Lung (tissue), 12 donors: ENCODE data around the gene MLEC. TPM values are rescaled to one million over a fixed set of nuclear protein-coding genes. Genes with fewer than 3 reads are reported as not detected.

ENCODE experiments used
- ATAC-seq: fragments of 200-7000 bp; cut with Tn5 transposase; one replicate; pipeline ENCODE4 v1.9.1; 2020; ENCODE audit warnings: moderate number of reproducible peaks; ENCODE audit not compliant: insufficient read depth, low FRiP score
- DNase-seq, 3 donors: peaks; one replicate each; pipeline ENCODE4 v3.0.0-alpha.2; 2013 to 2017
- H3K27ac ChIP-seq, 2 donors: one replicate each; pipeline ENCODE4 v1.5.1; 2013; ENCODE audit warnings: mild to moderate bottlenecking in 2 of 2, moderate library complexity in 2 of 2, control low read depth in 1 of 2, inconsistent platforms in 1 of 2, low read depth in 1 of 2, low read length in 1 of 2
- H3K27me3 ChIP-seq, 3 donors: one replicate each; pipeline ENCODE4 v1.5.1; 2013; ENCODE audit warnings: low read length in 2 of 3; ENCODE audit not compliant: control insufficient read depth in 3 of 3, insufficient read depth in 3 of 3
- H3K36me3 ChIP-seq, 4 donors: one replicate each; pipeline ENCODE4 v1.5.1; 2013; ENCODE audit warnings: low read length in 4 of 4, mild to moderate bottlenecking in 1 of 4, moderate library complexity in 1 of 4; ENCODE audit not compliant: control insufficient read depth in 4 of 4, insufficient read depth in 4 of 4
- H3K4me1 ChIP-seq, 5 donors: one replicate each; pipeline ENCODE4 v1.5.1; 2013; ENCODE audit warnings: low read length in 5 of 5, mild to moderate bottlenecking in 2 of 5, moderate library complexity in 1 of 5; ENCODE audit not compliant: control insufficient read depth in 5 of 5, insufficient read depth in 5 of 5
- H3K4me3 ChIP-seq: one replicate; pipeline ENCODE4 v1.5.1; 2013; ENCODE audit warnings: mild to moderate bottlenecking, control low read depth, moderate library complexity
- H3K9ac ChIP-seq, 2 donors: one replicate each; pipeline ENCODE4 v1.5.1; 2013; ENCODE audit warnings: low read length in 2 of 2, control low read depth in 1 of 2; ENCODE audit not compliant: insufficient read depth in 1 of 2
- H3K9me3 ChIP-seq, 4 donors: one replicate each; pipeline ENCODE4 v1.5.1; 2013; ENCODE audit warnings: low read length in 3 of 4, mild to moderate bottlenecking in 1 of 4, moderate library complexity in 1 of 4; ENCODE audit not compliant: control insufficient read depth in 4 of 4, insufficient read depth in 3 of 4
- WGBS, 2 donors: extraction: QIAGEN DNeasy Blood & Tissue Kit; methylation state at CpG; one replicate each; pipeline ENCODE4 v1.1.7; 2013; 5-methylcytosine and 5-hydroxymethylcytosine counted together
- polyA plus RNA-seq, 2 donors: library from polyadenylated mRNA; stranded (reverse); fragments of 200-250 nt; gene quantifications; one replicate each; pipeline ENCODE4 v1.2.1, GENCODE V29; 2013
- total RNA-seq, 2 donors: library from RNA; depleted of rRNA in 1 of 2; stranded (reverse); fragments of >200 nt in 1 of 2; gene quantifications; one replicate each; pipeline ENCODE4 v1.2.1, GENCODE V29; 2014 to 2021
- TF ChIP-seq, protein P1 (sequence below): IDR thresholded peaks from 2 replicates; pipeline ENCODE4 v1.5.1; 2012; ENCODE audit warnings: mild to moderate bottlenecking; ENCODE audit errors: control extremely low read depth, extremely low read depth
- donor health status: control.
- donor health status: control.
- donor health status: Bipolar disorder and iron deficiency.
- donor health status: healthy.
- donor health status: DM: yes; HTN: yes; CAD: no.

MLEC gene
- total and polyA plus RNA-seq, 4 donors: 34.1 to 161 (median 53.7) TPM

DNA sequence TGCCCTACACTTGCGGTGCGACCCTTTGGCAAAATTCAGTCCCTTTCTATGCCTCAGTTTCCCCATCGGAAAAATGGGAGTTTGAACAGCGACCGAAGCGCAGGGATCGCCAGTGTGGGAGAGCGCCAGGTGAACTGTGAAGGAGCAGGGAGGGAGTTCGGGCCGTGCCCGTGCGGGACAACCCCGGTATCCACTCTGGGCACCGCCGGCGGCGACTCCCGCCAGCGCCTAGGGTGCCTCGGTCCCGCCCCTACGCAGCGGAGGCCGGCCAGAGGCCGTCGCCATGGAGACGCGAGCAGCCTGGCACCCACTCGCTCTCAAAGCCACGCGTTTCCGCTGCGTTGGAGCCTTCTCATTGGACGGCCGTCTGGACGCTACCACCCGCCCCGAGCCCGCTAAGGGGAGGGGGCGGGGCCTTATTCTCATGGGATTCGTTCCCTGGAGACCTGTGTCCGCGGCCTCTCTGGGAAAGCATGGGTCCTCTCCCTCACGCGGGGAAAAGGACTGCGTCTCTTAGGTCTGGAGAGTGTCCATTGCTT lies 729 bp upstream of the MLEC start:
- peak; percentile 98 to 99 (median 99) for DNase-seq
- no peaks in the 10 kb centered on the region for H3K27me3 ChIP-seq
- peak overlapping the region; percentile 91 for H3K27ac ChIP-seq
- no peaks in the 10 kb centered on the region for H3K9me3 ChIP-seq
- TF ChIP-seq, protein P1, sequence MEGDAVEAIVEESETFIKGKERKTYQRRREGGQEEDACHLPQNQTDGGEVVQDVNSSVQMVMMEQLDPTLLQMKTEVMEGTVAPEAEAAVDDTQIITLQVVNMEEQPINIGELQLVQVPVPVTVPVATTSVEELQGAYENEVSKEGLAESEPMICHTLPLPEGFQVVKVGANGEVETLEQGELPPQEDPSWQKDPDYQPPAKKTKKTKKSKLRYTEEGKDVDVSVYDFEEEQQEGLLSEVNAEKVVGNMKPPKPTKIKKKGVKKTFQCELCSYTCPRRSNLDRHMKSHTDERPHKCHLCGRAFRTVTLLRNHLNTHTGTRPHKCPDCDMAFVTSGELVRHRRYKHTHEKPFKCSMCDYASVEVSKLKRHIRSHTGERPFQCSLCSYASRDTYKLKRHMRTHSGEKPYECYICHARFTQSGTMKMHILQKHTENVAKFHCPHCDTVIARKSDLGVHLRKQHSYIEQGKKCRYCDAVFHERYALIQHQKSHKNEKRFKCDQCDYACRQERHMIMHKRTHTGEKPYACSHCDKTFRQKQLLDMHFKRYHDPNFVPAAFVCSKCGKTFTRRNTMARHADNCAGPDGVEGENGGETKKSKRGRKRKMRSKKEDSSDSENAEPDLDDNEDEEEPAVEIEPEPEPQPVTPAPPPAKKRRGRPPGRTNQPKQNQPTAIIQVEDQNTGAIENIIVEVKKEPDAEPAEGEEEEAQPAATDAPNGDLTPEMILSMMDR: no peak
- WGBS, 2 donors: 0% methylated on average over 46 of the region's 46 CpGs
- ATAC-seq: peak; percentile 89
- H3K9ac ChIP-seq: peak overlapping the region in 1 of 2 donors; percentile 75
- peaks cover 7 to 37% (median 20%) of the 10 kb centered on the region in 5 donors for H3K4me1 ChIP-seq
- no peaks in the 10 kb centered on the region for H3K36me3 ChIP-seq
- peak overlapping the region; percentile 48 for H3K4me3 ChIP-seq

DNA sequence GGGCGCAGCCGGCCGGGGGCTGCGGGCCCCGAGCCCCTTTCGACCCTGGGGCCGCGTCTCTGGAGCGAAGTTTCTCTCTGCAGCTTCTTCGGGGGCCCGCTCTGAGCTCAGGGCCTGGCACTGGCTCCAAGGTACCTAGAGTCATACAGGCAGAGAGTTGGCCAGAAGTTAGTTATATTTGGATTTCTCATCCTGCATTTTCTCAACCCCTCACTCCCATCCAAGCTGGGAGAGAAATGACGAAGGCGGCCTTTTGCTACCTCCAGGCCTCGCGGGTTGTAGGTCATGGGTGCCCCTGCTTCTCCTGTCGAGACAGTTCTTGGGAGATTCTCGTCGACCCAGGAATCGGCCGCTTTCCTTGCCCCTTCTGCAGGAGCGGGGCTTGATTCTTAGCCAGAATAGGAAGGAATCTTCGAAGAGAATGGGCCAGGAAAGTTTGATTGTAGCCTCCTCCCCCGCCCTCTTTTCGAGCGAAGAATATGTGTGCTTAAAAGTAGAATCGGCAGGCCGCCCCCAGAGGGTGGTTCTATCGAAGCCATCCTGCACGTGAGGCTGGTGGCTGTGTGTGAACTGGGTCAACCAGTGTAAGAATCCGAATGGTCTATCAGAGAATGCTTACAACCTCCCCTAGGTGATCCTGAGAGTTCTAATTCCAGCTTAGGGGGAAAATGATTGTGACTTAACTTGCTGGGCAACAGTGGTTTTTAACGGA lies 785 bp downstream of the MLEC start:
- Histone ChIP-seq H3K27ac (peak overlapping the region; percentile 91 to 97), H3K4me1 (peaks cover 7 to 44% (median 27%) of the 10 kb centered on the region in 5 donors), H3K9me3 (no peaks in the 10 kb centered on the region), H3K4me3 (peak overlapping the region; percentile 89), H3K36me3 (no peaks in the 10 kb centered on the region), H3K9ac (peak overlapping the region; percentile 66 to 78), H3K27me3 (no peaks in the 10 kb centered on the region)
- 0 to 1% methylated on average over 31 of the region's 31 CpGs for WGBS, 2 donors
- TF ChIP-seq, protein P1: no peak
- ATAC-seq (no peak), DNase-seq (peak in 2 of 3 donors; percentile 36 to 42)

DNA sequence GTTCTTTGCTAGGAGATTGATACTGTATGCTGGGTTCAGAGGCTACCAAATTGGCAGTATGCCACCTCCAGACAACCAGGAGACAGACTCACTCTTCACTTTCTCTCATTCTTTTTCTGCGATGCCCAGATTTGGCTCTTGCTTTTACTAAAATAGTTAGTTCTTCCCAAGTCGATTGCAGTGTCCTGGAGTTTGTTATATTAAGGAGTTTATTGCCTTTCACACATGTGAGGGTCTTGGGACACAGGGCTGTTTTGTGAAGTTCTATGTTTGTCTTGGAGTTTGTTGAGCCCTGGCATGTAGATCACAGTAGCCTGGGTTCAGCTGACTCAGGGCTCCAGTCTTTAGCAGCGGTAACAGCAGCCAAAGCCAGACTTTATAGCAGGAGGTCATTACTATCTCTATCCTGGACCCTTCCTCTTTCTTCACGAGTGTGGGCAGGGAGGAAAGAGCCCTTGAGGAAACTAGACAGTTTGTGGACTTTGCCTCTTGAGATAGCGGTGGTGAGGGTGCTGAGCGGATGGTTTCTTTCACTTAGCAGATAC lies 1.6 kb downstream of the MLEC start:
- H3K27ac ChIP-seq: peak overlapping the region; percentile 44 to 75
- peak overlapping the region; percentile 66 to 78 for H3K9ac ChIP-seq
- no peaks in the 10 kb centered on the region for H3K9me3 ChIP-seq
- ATAC-seq: no peak
- peaks cover 0 to 3% (median 1%) of the 10 kb centered on the region in 4 donors for H3K36me3 ChIP-seq
- TF ChIP-seq, protein P1: no peak
- H3K4me3 ChIP-seq: peak overlapping the region; percentile 89
- peak in 2 of 3 donors; percentile 44 to 56 for DNase-seq
- WGBS, 2 donors: 9 to 11% methylated on average over 6 of the region's 6 CpGs
- H3K27me3 ChIP-seq: no peaks in the 10 kb centered on the region
- peaks cover 7 to 44% (median 27%) of the 10 kb centered on the region in 5 donors for H3K4me1 ChIP-seq
